Measurements from ENCODE around the gene AKT1S1. TPM values are rescaled to one million over a fixed set of nuclear protein-coding genes. Genes with fewer than 3 reads are reported as not detected.

The AKT1S1 gene
- total RNA-seq, 2 experiments from 2014 or later, result 15.1 to 15.8 TPM

DNA sequence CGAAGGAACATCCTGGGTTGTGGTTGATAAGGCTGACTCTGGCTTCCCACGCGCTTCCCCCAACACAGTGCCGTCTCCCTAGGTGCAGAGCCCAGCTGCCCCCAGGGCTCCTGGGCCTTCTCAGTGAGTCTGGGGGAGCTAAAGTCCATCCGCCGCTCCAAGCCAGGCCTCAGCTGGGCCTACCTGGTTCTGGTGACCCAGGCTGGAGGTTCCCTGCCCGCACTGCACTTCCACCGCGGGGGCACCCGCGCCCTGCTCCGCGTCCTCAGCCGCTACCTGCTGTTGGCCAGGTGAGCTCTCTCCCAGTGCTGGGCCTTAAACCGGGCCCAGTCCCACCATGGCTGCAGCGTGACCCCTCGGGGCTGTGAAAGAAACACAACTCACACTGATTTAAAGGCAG lies 4.0 kb upstream of the AKT1S1 start:
- H3K9me3 ChIP-seq (ENCODE audit: control insufficient read depth in 1 of 2, insufficient read depth in 1 of 2, low read length in 2 of 2), result peaks cover 0 to 3% of the 10 kb centered on the region in 2 experiments
- Mint-ChIP-seq H3K4me1 (ENCODE audit: low read depth) (peaks cover 13% of the 10 kb centered on the region), H3K9me3 (no peaks in the 10 kb centered on the region), H3K27me3 (no peaks in the 10 kb centered on the region), H3K36me3 (ENCODE audit: low read depth) (peaks cover 60% of the 10 kb centered on the region), H3K4me3 (no peak overlapping the region), H3K27ac (no peak overlapping the region)
- H3K27me3 ChIP-seq (ENCODE audit: control insufficient read depth in 1 of 2, insufficient read depth in 2 of 2, low read length in 2 of 2), result no peaks in the 10 kb centered on the region
- ATAC-seq (ENCODE audit: poor library complexity) (no peak), DNase-seq (no peak)
- intact Hi-C loops (cut with DNase I, micrococcal nuclease), result no loop called here
- POLR2A ChIA-PET, result no interaction called here
- H3K4me3 ChIP-seq (ENCODE audit: low read length), result no peak overlapping the region
- H3K27ac ChIP-seq (ENCODE audit: low read depth in 1 of 2, low read length in 2 of 2), result no peak overlapping the region
- H3K4me1 ChIP-seq (ENCODE audit: insufficient read depth, low read length), result peaks cover 23% of the 10 kb centered on the region
- CTCF ChIA-PET, result no interaction called here
- TF ChIP-seq, protein P1, sequence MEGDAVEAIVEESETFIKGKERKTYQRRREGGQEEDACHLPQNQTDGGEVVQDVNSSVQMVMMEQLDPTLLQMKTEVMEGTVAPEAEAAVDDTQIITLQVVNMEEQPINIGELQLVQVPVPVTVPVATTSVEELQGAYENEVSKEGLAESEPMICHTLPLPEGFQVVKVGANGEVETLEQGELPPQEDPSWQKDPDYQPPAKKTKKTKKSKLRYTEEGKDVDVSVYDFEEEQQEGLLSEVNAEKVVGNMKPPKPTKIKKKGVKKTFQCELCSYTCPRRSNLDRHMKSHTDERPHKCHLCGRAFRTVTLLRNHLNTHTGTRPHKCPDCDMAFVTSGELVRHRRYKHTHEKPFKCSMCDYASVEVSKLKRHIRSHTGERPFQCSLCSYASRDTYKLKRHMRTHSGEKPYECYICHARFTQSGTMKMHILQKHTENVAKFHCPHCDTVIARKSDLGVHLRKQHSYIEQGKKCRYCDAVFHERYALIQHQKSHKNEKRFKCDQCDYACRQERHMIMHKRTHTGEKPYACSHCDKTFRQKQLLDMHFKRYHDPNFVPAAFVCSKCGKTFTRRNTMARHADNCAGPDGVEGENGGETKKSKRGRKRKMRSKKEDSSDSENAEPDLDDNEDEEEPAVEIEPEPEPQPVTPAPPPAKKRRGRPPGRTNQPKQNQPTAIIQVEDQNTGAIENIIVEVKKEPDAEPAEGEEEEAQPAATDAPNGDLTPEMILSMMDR (IDR thresholded peaks at IDR 0.05), result no peak
- H3K36me3 ChIP-seq (ENCODE audit: insufficient read depth, low read length), result peaks cover 71% of the 10 kb centered on the region

- ATAC-seq (ENCODE audit: poor library complexity) (no peak), DNase-seq (no peak)
- peaks cover 66% of the 10 kb centered on the region for H3K36me3 ChIP-seq (ENCODE audit: insufficient read depth, low read length)
- POLR2A ChIA-PET, result no interaction called here
- Mint-ChIP-seq H3K4me1 (ENCODE audit: low read depth) (peaks cover 18% of the 10 kb centered on the region), H3K36me3 (ENCODE audit: low read depth) (peaks cover 56% of the 10 kb centered on the region), H3K9me3 (no peaks in the 10 kb centered on the region), H3K4me3 (peak overlapping the region; percentile 5), H3K27ac (no peak overlapping the region), H3K27me3 (no peaks in the 10 kb centered on the region)
- no peak overlapping the region for H3K4me3 ChIP-seq (ENCODE audit: low read length)
- TF ChIP-seq, protein P1 (IDR thresholded peaks at IDR 0.05), result no peak
- H3K4me1 ChIP-seq (ENCODE audit: insufficient read depth, low read length), result peaks cover 30% of the 10 kb centered on the region
- no peak overlapping the region for H3K27ac ChIP-seq (ENCODE audit: low read depth in 1 of 2, low read length in 2 of 2)
- peaks cover 0 to 3% of the 10 kb centered on the region in 2 experiments for H3K9me3 ChIP-seq (ENCODE audit: control insufficient read depth in 1 of 2, insufficient read depth in 1 of 2, low read length in 2 of 2)
- intact Hi-C loops (cut with DNase I, micrococcal nuclease), result no loop called here
- CTCF ChIA-PET, result no interaction called here
- H3K27me3 ChIP-seq (ENCODE audit: control insufficient read depth in 1 of 2, insufficient read depth in 2 of 2, low read length in 2 of 2), result no peaks in the 10 kb centered on the region
Observed at GRCh38 chr19:49880162-49880869, 3.2 kb upstream of the AKT1S1 start.

GRCh38 chr19:49879243-49879963 lies 2.2 kb upstream of the AKT1S1 start:
- TF ChIP-seq, protein P1 (IDR thresholded peaks at IDR 0.05), result no peak
- intact Hi-C loops (cut with DNase I, micrococcal nuclease), result loop anchor here (5.0 to 10.0 kb wide), 4 partner anchors 48 to 1245 kb away; partner anchors contain the start of genes AP2A1 (in 1 of the 2), ATF5 (in 1 of the 2), DBP (in 1 of the 2) and NUP62 (in 1 of the 2)
- Mint-ChIP-seq H3K4me3 (no peak overlapping the region), H3K36me3 (ENCODE audit: low read depth) (peaks cover 47% of the 10 kb centered on the region), H3K9me3 (no peaks in the 10 kb centered on the region), H3K4me1 (ENCODE audit: low read depth) (peaks cover 18% of the 10 kb centered on the region), H3K27me3 (no peaks in the 10 kb centered on the region), H3K27ac (no peak overlapping the region)
- Histone ChIP-seq H3K4me1 (ENCODE audit: insufficient read depth, low read length) (peaks cover 32% of the 10 kb centered on the region), H3K9me3 (ENCODE audit: control insufficient read depth in 1 of 2, insufficient read depth in 1 of 2, low read length in 2 of 2) (peaks cover 0 to 3% of the 10 kb centered on the region in 2 experiments), H3K27me3 (ENCODE audit: control insufficient read depth in 1 of 2, insufficient read depth in 2 of 2, low read length in 2 of 2) (no peaks in the 10 kb centered on the region), H3K4me3 (ENCODE audit: low read length) (no peak overlapping the region), H3K36me3 (ENCODE audit: insufficient read depth, low read length) (peaks cover 58% of the 10 kb centered on the region), H3K27ac (ENCODE audit: low read depth in 1 of 2, low read length in 2 of 2) (no peak overlapping the region)
- ChIA-PET CTCF (no interaction called here), POLR2A (interaction anchor here (3.7 kb wide), 1 partner anchor 50 kb away, joined by 41 read pairs; the partner anchor contains the start of genes ATF5 and NUP62)
- peak in 2 of 14 experiments; percentile 23 to 40 for DNase-seq
- ATAC-seq (ENCODE audit: poor library complexity), result no peak
